Limb (tissue), 2 donors: ENCODE data around the gene TRAK1.

ENCODE experiments used
- DNase-seq, 2 donors: peaks; one replicate each; pipeline ENCODE4 v3.0.0-alpha.2; 2016; ENCODE audit errors: extremely low spot score in 2 of 2

The TRAK1 gene

GRCh38 chr3:42122261-42123011, 31.3 kb downstream of the TRAK1 start:
- DNase-seq: no peak

DNA sequence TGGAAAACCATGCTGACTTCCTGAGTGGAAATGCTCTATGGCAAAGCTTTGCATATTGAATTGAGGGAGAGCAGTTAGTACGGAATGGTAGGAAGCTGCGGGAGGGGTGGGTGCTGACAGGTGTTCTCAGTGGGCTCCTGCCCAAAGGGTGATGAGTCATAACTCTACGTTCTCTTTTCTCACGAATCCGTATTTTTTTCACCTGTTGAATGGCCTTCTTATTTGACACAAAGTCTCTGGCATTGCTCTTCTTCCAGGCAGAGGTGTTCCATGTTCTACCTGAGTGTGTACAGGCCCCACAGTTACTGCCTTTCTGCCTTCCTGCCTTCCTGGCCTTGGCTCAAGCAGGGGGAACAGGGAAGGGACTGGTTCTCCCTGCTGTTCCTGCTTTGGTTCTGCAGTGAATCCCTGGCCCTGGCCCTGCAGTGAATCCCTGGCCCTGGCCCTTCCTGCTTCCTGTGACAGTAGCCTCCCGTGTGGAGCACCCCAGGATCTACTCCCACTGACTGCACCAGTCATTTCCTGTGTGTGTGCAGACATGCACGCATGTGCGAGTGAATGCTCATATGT, 31.9 kb downstream of the TRAK1 start:
- no peak for DNase-seq

DNA sequence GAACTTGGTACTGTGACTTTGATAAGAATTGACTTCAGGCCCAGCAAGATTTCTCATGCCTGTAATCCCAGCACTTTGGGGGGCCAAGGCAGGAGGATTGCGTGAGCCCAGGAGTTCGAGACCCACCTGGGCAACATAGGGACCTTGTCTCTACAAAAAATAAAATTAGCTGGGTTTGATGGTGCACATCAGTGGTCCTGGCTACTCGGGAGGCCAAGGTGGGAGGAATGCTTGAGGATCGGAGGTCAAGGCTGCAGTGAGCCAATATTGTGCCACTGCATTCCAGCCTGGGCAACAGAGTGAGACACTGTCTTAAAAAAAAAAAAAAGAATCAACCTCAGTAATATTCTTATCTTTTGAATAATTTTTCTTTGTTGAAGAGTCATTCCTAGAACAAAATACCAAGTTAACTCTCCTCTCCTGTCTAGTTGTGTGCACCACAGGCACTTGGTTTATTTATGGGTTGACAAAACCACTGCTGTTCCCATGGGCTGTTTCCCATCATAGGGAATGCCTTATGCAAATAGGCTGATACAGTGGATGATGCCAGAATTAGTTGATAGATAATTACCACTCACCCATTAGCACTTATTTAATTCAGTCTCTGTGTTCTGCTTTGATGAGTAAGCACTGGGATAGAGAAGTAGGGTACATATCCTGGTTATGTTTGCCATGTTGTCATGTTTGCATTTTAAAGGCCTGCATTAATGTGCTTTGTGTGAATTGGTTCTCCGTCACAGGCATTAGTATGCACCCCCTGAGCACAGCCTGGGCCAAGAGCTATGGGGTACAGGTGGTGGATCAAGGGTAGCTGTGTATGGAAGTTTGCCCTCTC, 32.9 kb downstream of the TRAK1 start:
- no peak for DNase-seq

GRCh38 chr3:42127226-42127625, 36.1 kb downstream of the TRAK1 start:
- DNase-seq: no peak

GRCh38 chr3:42128526-42128925, 37.4 kb downstream of the TRAK1 start:
- DNase-seq: no peak

DNA sequence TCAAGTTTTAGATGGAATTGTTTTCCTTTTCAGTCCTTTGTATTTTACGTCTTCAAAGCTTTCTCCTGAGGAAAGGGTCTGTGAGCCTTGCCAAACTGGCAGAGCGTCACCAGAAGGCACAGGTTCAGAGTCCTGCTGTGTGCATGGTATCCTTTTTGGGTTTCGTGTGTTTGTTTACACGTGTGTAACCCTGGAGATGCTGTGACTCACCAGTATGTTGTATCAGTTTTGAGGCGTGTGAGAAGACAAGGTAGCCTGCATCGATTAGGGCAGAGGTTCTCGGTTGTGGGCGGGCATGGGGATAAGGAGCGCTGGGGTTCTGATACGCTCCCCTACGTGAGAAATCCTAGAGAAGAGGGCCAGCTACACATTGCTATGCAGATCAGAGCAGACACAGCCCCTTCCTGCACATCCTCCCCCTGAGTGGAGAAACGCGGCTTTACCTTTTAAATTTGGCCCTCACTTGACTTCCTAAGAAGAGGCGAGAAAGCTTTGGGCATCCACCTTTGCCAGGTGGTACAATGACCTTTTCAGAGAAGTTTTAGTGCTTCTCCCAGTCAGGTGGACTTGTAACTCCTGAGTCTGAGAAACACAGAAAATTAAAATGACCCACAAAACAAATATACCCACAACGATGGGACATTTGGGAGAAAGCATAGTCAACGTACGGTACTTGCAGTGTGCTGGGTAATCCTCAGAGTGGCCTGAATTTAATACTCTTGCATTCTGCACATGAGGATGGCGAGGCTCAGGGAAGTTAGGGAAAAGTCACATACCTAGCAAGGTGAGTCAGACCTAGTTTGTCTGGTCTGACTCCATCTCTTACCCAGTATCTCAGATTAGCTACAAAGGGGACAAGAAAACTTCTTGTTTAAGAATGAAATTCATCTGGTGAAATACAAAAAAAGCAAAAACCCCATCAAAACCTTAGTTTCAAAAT, 38.1 kb downstream of the TRAK1 start:
- no peak for DNase-seq

DNA sequence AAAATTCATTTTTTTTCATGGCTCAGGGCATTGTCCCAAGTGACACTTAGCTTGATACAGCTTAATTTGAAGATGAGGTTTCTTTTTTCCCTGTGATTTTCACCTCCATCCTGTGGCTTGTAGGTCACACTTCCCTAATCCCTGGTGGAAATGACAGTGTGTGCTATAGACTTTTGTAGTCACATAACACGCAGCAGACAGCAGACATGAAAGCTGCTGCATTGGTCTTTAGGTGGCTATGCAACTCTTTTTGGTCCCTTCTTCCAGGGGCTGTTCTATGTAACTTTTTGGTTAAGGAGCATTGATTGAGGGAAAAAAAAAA, 38.8 kb downstream of the TRAK1 start:
- no peak for DNase-seq

- DNase-seq: no peak
These were observed 39.3 kb downstream of the TRAK1 start for GRCh38 chr3:42130329-42131070.

DNA sequence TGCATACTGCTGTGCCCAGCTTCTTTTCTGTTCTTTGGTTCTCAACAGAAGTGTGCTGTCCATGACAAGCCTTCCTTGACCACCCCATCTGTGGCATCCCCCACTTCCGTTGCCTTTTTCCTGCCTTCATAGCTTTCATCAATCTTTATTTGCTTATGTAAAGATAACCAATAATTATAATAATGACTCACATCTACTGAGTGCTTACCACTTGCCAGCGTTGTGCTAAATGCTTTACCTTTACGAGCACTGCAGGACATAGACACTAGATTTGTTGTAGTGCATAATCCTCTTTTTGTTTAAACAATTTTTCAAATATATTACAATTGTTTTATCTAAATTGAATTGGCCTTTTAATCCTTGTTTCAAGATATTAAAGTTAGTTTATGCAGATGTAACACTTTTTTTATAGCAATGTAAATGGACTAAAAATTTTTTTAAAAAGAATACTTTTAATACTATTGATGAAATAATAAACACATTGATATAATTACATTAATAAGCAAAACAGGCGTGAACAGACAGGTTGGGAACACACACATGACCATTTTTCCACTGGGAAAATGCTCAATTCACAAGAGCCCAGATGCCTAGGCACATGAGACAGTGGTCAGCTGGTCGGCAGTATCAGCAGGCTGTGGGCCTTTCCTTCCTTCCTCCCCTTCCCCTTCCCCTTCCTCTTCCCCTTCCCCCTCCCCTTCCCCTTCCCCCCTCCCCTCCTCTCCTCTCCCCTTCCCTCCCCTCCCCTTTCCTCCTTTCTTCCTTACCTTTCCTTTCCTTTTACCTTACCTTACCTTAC, 42.5 kb downstream of the TRAK1 start:
- no peak for DNase-seq

- DNase-seq: no peak
These were observed 43.8 kb downstream of the TRAK1 start for GRCh38 chr3:42134867-42135464.

DNA sequence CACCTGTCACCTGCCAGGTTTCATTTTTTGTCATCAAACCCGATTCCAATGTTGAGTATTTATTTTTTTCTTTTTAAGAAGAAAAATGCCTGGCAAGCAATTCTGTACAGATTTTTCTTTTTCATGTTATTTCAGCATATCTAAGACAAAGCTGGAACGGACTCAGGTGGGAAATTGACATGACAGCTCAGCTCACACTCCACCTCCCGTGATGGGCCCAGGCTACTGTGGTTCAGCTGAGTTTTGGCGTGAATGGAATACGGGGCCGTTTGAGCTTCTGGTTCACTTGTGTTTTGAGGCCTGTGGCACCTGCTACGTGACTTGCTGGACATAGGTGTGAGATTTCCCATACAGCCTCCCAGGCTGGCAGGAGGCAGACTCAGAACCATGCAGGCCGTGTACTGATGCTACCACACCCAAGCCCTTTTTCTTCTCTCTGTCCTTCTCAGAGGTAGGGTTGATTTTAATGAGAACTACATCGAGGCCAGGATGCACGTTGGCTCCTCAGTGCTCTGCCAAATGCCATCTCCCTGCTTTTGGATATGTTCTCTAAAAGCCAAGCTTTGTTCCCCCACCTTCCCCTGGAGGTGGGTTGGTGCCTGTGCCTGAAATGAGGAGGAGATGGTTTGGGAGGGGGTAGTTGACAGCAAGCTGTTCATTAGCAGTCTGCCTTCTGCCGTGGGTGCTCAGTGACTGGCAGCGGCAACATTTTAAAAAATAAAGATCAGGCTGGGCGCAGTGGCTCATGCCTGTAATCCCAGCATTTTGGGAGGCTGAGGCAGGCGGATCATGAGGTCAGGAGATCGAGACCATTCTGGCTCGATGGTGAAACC, 48.7 kb downstream of the TRAK1 start:
- DNase-seq: no peak

DNA sequence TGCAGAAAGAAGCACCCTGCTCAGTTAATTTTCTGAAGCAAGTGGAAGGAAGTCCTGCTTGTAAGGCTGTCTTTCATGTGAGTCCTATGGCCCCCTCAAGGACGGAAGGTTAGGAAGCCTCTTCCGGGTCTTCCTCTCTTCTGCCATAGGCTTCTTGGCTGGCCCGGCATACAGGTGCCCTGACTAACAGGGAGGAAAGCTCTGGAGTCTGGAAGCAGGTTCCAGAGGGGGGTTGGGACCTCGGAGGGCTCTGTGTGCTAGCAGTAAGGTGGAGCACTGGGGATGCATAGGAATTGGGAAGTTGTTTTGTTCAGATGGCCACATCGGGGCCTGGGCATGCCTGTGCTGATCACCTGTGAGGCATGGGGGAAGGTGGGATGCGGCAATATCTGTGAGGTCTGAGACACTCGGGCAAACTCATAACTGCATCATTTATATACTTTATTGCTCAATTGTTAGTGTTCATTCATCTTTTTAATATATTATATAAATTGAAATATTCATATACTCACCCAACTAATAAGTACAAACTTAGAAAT, 49.6 kb downstream of the TRAK1 start:
- no peak for DNase-seq

- no peak for DNase-seq
These were observed 52.3 kb downstream of the TRAK1 start for GRCh38 chr3:42143440-42143839.

DNA sequence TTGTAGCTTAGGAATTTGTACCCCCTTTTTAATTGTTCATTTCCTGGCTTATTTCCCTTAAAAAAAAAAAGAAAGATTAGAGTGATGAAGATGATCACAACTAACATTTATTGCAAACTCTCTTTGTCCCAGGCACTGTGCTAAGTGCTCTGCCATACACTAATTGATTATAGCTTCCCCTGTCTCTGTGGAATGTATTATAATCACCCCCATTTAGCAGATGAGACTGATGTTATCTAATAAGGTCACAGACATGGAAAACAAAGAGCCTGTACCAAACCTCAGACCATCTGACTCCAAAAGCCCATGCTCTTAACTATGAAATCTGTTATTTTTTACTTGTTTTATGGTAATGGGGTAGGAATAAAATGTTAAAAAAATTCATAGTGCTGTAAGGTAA, 53.1 kb downstream of the TRAK1 start:
- no peak for DNase-seq

DNA sequence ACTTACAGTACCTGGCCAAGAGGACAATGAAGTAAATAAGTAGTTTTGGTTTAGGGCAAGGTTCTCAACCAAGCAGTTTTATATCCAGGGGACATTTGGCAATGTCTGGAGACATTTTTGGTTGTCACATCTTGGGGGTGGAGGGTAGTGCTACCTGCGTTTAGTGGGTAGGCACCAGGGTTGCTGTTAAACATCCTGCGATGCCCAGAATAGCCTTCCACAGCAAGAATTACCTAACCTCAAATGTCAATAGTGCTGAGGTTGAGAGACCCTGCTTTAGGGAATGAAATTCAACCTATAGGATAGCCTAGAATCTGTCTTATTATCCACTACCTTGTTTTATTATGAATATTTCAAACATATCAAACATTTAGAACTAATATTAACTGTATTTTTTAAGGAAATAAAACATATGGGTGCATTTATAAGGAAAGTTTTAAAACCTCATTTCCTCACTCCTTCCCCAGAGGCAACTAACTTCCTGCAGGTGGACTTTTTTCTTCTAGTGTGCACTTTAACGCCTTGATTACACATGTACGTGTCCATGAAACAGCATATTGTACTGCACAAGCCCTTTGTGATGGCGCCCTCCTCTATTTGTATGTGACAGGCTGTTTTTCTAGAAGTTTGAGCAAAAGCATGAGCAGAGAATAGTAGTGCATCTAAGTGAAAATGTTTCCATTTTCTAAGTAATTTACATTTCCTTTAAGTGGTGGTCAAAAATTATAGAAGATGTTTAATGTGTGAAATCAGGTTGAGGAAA, 57.1 kb downstream of the TRAK1 start:
- DNase-seq: no peak

- DNase-seq: peak; percentile 86 to 87
These were observed 57.9 kb downstream of the TRAK1 start for GRCh38 chr3:42148982-42149432.

DNA sequence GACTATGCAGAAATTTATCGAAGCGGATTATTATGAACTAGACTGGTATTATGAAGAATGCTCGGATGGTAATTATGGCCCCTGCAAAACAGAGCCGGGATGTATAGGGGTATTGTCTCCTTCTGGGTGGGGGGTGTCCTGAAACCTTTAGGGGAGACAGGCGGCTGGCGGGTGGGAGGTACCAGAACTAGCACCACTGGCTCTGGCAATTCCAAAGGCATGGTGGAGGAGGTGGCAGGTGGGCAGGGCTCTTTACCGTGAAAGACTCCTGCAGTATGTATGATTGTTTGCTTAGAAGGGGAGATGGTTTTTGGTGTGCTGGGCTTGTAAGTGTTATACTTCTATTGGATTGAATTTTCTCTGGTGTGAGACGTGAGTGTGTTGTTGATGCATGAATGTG, 58.4 kb downstream of the TRAK1 start:
- DNase-seq: peak in 1 of 2 donors; percentile 33

DNA sequence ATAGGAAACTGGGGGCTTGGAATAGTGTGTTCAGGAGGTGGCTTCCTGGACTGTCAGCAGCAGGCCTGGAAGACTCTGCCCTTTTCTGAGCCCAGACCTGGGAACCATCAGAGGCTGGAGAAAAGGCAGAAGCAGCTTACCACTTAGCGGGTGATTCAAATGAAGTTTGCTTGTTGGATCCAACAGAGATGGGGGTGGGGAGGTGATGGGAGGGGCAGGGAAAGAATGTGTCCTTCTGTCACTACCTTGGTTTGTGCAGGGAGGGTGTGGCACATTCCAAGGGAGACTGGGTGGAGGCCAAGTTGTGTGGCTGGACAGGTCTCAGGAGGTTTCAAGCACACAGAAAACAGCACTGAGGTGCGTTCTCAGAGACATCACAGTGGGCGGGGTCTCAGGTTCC, 58.8 kb downstream of the TRAK1 start:
- DNase-seq: no peak
